Spleen (tissue), 11 donors: Measurements from ENCODE around the gene TNFAIP6. TPM values are rescaled to one million over a fixed set of nuclear protein-coding genes. Genes with fewer than 3 reads are reported as not detected.

Source experiments
- DNase-seq: peaks from one replicate; pipeline ENCODE4 v3.0.0-alpha.2; 2020
- H3K27ac ChIP-seq, 8 donors: fragments of 200-600 bp; sonication (generic) in 7 of 8; 1 replicate in 4 of 8; 2 replicates in 4 of 8; pipeline versions ENCODE4 v1.5.0 to v1.8.0; 2016 to 2021; ENCODE audit warnings: inconsistent platforms in 4 of 8, mild to moderate bottlenecking in 4 of 8, moderate library complexity in 1 of 8
- H3K27me3 ChIP-seq, 7 donors: fragments of 200-600 bp; sonication (generic) in 6 of 7; replicated peaks in 1 of 7; 1 replicate in 4 of 7; 2 replicates in 3 of 7; pipeline versions ENCODE4 v1.5.0 to v1.8.0; 2016 to 2021; ENCODE audit warnings: inconsistent platforms in 3 of 7, mild to moderate bottlenecking in 1 of 7
- H3K36me3 ChIP-seq, 6 donors: fragments of 200-600 bp; sonication (generic) in 5 of 6; 1 replicate in 4 of 6; 2 replicates in 2 of 6; pipeline versions ENCODE4 v1.5.0 to v1.8.0; 2016 to 2021; ENCODE audit warnings: inconsistent platforms in 2 of 6
- H3K4me1 ChIP-seq, 6 donors: fragments of 200-600 bp; sonication (generic) in 5 of 6; 1 replicate in 3 of 6; 2 replicates in 3 of 6; pipeline versions ENCODE4 v1.5.0 to v1.8.0; 2016 to 2021; ENCODE audit warnings: inconsistent platforms in 3 of 6
- H3K4me3 ChIP-seq, 8 donors: fragments of 200-600 bp; sonication (generic) in 7 of 8; 1 replicate in 4 of 8; 2 replicates in 4 of 8; pipeline versions ENCODE4 v1.5.0 to v1.8.0; 2016 to 2021; ENCODE audit warnings: inconsistent platforms in 4 of 8, mild to moderate bottlenecking in 4 of 8, moderate library complexity in 2 of 8
- H3K9me3 ChIP-seq, 8 donors: fragments of 200-600 bp; sonication (generic) in 7 of 8; 1 replicate in 4 of 8; 2 replicates in 4 of 8; pipeline versions ENCODE4 v1.5.0 to v1.8.0; 2016 to 2021; ENCODE audit warnings: inconsistent platforms in 4 of 8
- POLR2A ChIP-seq, 3 donors: fragments of 450-650 bp; IDR thresholded peaks; one replicate each; pipeline ENCODE4 v1.5.1; 2017; ENCODE audit warnings: antibody characterized with exemption in 3 of 3, mild to moderate bottlenecking in 1 of 3
- POLR2AphosphoS5 ChIP-seq, 3 donors: sonication (generic); formaldehyde crosslinking; IDR thresholded peaks; one replicate each; pipeline ENCODE4 v1.5.1; 2017; ENCODE audit warnings: antibody characterized with exemption in 3 of 3
- WGBS, 5 donors: extraction: QIAGEN DNeasy Blood & Tissue Kit in 3 of 5; methylation state at CpG; one replicate each; pipeline versions ENCODE4 v1.1.5 to v1.1.7; 2013 to 2018; 5-methylcytosine and 5-hydroxymethylcytosine counted together
- intact Hi-C: fragments of 100-400 bp; cut with DNase I; formaldehyde crosslinking; loops from one replicate; pipeline ENCODE4 v1.15.0; 2023; ENCODE audit warnings: low total_unique reads
- polyA plus RNA-seq, 3 donors: library from polyadenylated mRNA; stranded (reverse); fragments of 200-250 nt; gene quantifications; one replicate each; pipeline ENCODE4 v1.2.1, GENCODE V29; 2013
- total RNA-seq, 7 donors: library from RNA; depleted of rRNA in 3 of 7; stranded (reverse); fragments of >200 nt in 3 of 7; fragmentation: NEBNext Ultra II Directional in 4 of 7; extraction: Animal tissue kit (Norgen Biotek cat#: 25700) in 4 of 7; gene quantifications; one replicate each; pipeline versions ENCODE4 v1.1.0 to v1.2.1, GENCODE V29; 2016 to 2021
- TF ChIP-seq, protein P1 (sequence below), 11 experiments: fragments of 200-600 bp in 7 of 11; fragments of 450-650 bp in 4 of 11; sonication (generic) in 4 of 11; IDR thresholded peaks in 8 of 11; conservative IDR thresholded peaks in 3 of 11; 1 replicate in 7 of 11; 2 replicates in 4 of 11; pipeline versions ENCODE4 v1.4.0 to v1.8.0; 2016 to 2021; ENCODE audit warnings: antibody characterized with exemption in 11 of 11, inconsistent platforms in 4 of 11, mild to moderate bottlenecking in 1 of 11
- donor health status: healthy with polysubstance abuse.
- donor health status: DM: no; HTN: no; CAD: no; lungs with moderate emphysema.
- donor health status: DM: no; HTN: no; CAD: no.
- donor health status: Bipolar disorder and iron deficiency.
- donor health status: healthy.
- donor health status: DM: no; HTN: no; CAD: no.
- donor health status: DM: yes; HTN: yes; CAD: no.

The TNFAIP6 gene
- total and polyA plus RNA-seq, 10 donors = 0.46 to 19.7 (median 4.1) TPM

DNA sequence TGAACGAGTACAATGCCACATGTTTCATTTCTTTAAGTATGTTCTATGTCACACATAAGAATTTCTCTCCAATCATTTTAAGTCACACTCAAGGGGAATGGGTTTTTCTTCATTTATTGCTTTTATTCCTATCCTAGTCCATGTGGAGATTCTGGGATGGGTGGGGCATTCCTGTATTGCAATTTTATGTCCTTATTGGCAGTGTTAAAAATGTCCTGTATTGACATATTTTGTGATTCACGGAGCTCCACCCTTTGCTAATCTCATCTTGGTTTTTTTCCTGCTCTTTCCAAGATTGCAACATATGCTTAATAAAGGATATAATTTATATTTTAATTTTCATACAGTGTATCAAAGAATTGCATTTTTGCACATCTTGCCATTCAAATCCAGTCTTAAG is 3.4 kb upstream of the TNFAIP6 start:
- Histone ChIP-seq H3K4me1 (peaks cover 0 to 3% (median 0%) of the 10 kb centered on the region in 6 donors), H3K9me3 (no peaks in the 10 kb centered on the region), H3K27ac (no peak overlapping the region), H3K4me3 (no peak overlapping the region), H3K27me3 (no peaks in the 10 kb centered on the region), H3K36me3 (no peaks in the 10 kb centered on the region)
- intact Hi-C loops = no loop called here
- DNase-seq = no peak
- TF ChIP-seq POLR2A (IDR thresholded peaks at IDR 0.05) (no peak), POLR2AphosphoS5 (IDR thresholded peaks at IDR 0.05) (no peak)
- 75 to 94% (median 85%) methylated on average over 2 of the region's 2 CpGs for WGBS, 5 donors

DNA sequence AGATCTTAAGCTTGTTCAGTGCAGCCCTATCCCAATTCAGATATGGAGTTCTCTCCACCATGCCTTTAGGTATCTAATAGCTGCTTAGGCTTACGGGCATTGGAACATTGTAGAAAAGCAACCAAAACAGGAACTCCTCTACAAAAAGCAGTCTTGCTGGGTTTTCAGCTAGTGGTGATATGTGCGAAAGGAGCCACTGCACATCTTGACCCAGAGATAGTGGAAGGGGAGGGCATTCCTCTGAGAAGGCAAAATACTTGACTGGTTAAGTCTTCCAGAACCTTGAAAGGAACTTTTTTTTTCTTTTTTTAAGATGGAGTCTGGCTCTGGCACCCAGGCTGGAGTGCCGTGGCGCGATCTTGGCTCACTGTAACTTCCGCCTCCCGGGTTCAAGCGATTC is 2.6 kb upstream of the TNFAIP6 start:
- TF ChIP-seq POLR2A (IDR thresholded peaks at IDR 0.05) (no peak), POLR2AphosphoS5 (IDR thresholded peaks at IDR 0.05) (no peak)
- TF ChIP-seq, protein P1, sequence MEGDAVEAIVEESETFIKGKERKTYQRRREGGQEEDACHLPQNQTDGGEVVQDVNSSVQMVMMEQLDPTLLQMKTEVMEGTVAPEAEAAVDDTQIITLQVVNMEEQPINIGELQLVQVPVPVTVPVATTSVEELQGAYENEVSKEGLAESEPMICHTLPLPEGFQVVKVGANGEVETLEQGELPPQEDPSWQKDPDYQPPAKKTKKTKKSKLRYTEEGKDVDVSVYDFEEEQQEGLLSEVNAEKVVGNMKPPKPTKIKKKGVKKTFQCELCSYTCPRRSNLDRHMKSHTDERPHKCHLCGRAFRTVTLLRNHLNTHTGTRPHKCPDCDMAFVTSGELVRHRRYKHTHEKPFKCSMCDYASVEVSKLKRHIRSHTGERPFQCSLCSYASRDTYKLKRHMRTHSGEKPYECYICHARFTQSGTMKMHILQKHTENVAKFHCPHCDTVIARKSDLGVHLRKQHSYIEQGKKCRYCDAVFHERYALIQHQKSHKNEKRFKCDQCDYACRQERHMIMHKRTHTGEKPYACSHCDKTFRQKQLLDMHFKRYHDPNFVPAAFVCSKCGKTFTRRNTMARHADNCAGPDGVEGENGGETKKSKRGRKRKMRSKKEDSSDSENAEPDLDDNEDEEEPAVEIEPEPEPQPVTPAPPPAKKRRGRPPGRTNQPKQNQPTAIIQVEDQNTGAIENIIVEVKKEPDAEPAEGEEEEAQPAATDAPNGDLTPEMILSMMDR (IDR thresholded peaks at IDR 0.05 in 8 of 11, conservative IDR thresholded peaks at IDR 0.05 in 3 of 11) = no peak
- intact Hi-C loops = no loop called here
- Histone ChIP-seq H3K36me3 (no peaks in the 10 kb centered on the region), H3K4me3 (no peak overlapping the region), H3K27ac (no peak overlapping the region), H3K27me3 (no peaks in the 10 kb centered on the region), H3K4me1 (no peaks in the 10 kb centered on the region), H3K9me3 (no peaks in the 10 kb centered on the region)
- DNase-seq = no peak
- 94 to 97% (median 96%) methylated on average over 8 of the region's 8 CpGs for WGBS, 5 donors

DNA sequence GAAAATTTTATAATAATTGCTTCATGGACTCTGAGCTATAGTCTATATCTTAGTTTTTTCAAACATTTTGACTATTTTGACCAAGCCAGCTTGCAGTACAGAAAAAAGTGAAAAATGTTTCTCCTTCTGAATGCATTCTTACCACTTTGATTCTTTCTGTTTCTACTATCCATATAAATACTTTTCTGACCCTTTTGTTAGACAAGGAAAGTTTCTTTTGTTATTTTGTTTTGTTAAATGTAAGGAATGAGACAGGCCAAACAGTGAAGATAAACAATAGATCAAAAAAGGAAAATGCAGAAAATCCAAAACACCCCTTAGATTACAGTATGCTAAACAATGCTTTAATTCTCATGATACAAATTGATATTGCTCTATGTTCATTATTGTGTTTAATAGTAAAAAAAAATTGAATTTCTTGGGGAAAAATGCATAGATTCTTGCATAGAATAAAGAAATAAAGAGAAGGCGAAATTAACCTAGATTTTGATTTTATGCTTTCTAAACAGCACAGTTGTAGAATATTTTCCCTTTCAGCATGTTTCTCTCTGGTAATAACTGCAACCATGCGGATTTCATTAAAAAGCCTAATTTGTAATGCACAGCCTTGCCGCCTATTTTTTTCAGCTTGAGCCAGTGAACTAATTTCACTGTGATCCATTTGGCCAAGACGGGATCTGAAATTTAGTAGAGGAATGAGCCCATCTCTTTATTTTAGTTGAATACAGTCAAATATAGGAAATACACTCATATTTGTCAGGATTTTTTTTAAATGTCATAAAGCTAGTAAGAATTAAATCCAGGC is 976 bp downstream of the TNFAIP6 start:
- Histone ChIP-seq H3K36me3 (no peaks in the 10 kb centered on the region), H3K27ac (peak overlapping the region in 3 of 8 donors; percentile 55 to 80 (median 59)), H3K9me3 (no peaks in the 10 kb centered on the region), H3K4me1 (peaks cover 0 to 5% (median 0%) of the 10 kb centered on the region in 6 donors), H3K4me3 (no peak overlapping the region), H3K27me3 (no peaks in the 10 kb centered on the region)
- TF ChIP-seq, protein P1 (IDR thresholded peaks at IDR 0.05 in 8 of 11, conservative IDR thresholded peaks at IDR 0.05 in 3 of 11) = no peak
- no peak for TF ChIP-seq POLR2AphosphoS5 (IDR thresholded peaks at IDR 0.05)
- no peak for TF ChIP-seq POLR2A (IDR thresholded peaks at IDR 0.05)
- no peak for DNase-seq
- intact Hi-C loops = no loop called here
- 93 to 97% (median 94%) methylated on average over 4 of the region's 4 CpGs for WGBS, 5 donors

DNA sequence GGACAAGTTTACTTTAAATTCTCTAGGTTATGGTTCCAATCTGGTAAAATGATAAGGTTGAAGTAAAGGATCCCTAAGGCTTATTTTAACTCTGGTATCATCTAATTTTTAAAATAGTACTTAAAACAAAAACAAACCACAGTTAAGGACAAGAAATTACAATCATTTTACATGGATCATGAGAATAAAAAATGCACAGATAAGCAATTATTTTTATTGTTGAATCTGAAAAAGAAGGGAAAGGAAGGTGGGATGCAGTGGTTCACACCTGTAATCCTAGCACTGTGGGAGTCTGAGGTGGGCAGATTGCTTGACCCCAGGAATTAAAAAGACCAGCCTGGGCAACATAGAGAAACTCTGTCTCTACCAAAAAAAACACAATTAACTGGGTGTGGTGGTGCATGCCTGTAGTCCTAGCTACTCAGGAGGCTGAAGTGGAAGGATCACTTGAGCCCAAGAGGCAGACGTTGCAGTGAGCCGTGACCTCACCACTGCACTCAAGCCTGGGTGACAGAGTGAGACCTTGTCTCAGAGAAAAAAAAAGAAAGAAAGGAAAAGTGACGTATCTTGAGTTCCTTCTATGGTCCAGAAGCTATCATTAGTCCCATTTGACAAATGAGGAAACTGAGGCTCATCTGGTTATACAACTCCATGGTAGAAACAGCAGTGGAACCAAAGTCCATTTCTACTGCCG is 2.5 kb downstream of the TNFAIP6 start:
- DNase-seq = no peak
- TF ChIP-seq POLR2AphosphoS5 (IDR thresholded peaks at IDR 0.05) = no peak
- no peak for TF ChIP-seq POLR2A (IDR thresholded peaks at IDR 0.05)
- TF ChIP-seq, protein P1 (IDR thresholded peaks at IDR 0.05 in 8 of 11, conservative IDR thresholded peaks at IDR 0.05 in 3 of 11) = no peak
- H3K4me3 ChIP-seq = no peak overlapping the region
- no peaks in the 10 kb centered on the region for H3K27me3 ChIP-seq
- H3K4me1 ChIP-seq = peaks cover 0 to 5% (median 0%) of the 10 kb centered on the region in 6 donors
- no peak overlapping the region for H3K27ac ChIP-seq
- no peaks in the 10 kb centered on the region for H3K36me3 ChIP-seq
- intact Hi-C loops = no loop called here
- H3K9me3 ChIP-seq = no peaks in the 10 kb centered on the region
- 76 to 90% (median 88%) methylated on average over 4 of the region's 4 CpGs for WGBS, 5 donors
